Heart left ventricle (tissue), 16 donors: Measurements from ENCODE around the gene MYO5B. TPM values are rescaled to one million over a fixed set of nuclear protein-coding genes. Genes with fewer than 3 reads are reported as not detected.
"Not testable (repeated sequence)": the region's sequence is repeated elsewhere in the genome, so short reads cannot be mapped to it uniquely, and the experiment has no call there.

Experiments used
- ATAC-seq, 4 donors: fragments of 200-7000 bp; cut with Tn5 transposase; one replicate each; pipeline ENCODE4 v1.9.1; 2020 to 2022; ENCODE audit warnings: moderate library complexity in 4 of 4, mild to moderate bottlenecking in 3 of 4, moderate number of reproducible peaks in 1 of 4
- DNase-seq, 5 donors: peaks; one replicate each; pipeline ENCODE4 v3.0.0-alpha.2; 2020
- H3K27ac ChIP-seq, 12 donors: fragments of 200-600 bp; sonication (generic) in 4 of 12; one replicate each; pipeline versions ENCODE4 v1.5.0 to v1.8.0; 2016 to 2022; ENCODE audit warnings: mild to moderate bottlenecking in 2 of 12
- H3K27me3 ChIP-seq, 9 donors: fragments of 200-600 bp; sonication (generic) in 2 of 9; one replicate each; pipeline versions ENCODE4 v1.5.1 to v1.8.0; 2016 to 2022; ENCODE audit warnings: mild to moderate bottlenecking in 3 of 9
- H3K36me3 ChIP-seq, 9 donors: fragments of 200-600 bp; sonication (generic) in 2 of 9; one replicate each; pipeline versions ENCODE4 v1.5.0 to v1.8.0; 2018 to 2022; ENCODE audit warnings: mild to moderate bottlenecking in 2 of 9
- H3K4me1 ChIP-seq, 12 donors: fragments of 200-600 bp; sonication (generic) in 4 of 12; one replicate each; pipeline versions ENCODE4 v1.5.0 to v1.8.0; 2016 to 2022; ENCODE audit warnings: mild to moderate bottlenecking in 3 of 12
- H3K4me3 ChIP-seq, 12 donors: fragments of 200-600 bp; sonication (generic) in 4 of 12; one replicate each; pipeline versions ENCODE4 v1.5.0 to v1.8.0; 2017 to 2022; ENCODE audit warnings: mild to moderate bottlenecking in 9 of 12, moderate library complexity in 4 of 12
- H3K9me3 ChIP-seq, 12 donors: fragments of 200-600 bp; sonication (generic) in 4 of 12; one replicate each; pipeline versions ENCODE4 v1.5.0 to v1.8.0; 2016 to 2022; ENCODE audit warnings: mild to moderate bottlenecking in 1 of 12
- CTCF ChIP-seq, 12 donors: fragments of 200-600 bp; sonication (generic) in 4 of 12; IDR thresholded peaks; one replicate each; pipeline versions ENCODE4 v1.5.0 to v1.8.0; 2018 to 2022; ENCODE audit warnings: antibody characterized with exemption in 12 of 12, mild to moderate bottlenecking in 5 of 12
- POLR2A ChIP-seq, 2 donors: fragments of 450-650 bp; IDR thresholded peaks; one replicate each; pipeline ENCODE4 v1.6.1; 2017; ENCODE audit warnings: antibody characterized with exemption in 2 of 2, mild to moderate bottlenecking in 2 of 2, moderate library complexity in 2 of 2
- WGBS, 4 donors: extraction: QIAGEN DNeasy Blood & Tissue Kit in 2 of 4; methylation state at CpG; one replicate each; pipeline versions ENCODE4 v1.1.5 to v1.1.7; 2013 to 2018; 5-methylcytosine and 5-hydroxymethylcytosine counted together
- intact Hi-C, 10 donors: fragments of 100-400 bp; cut with DNase I; formaldehyde crosslinking; loops; one replicate each; pipeline versions ENCODE4 v1.11.1 to v1.14.2; 2022
- polyA plus RNA-seq, 2 donors: library from polyadenylated mRNA; stranded (reverse); fragments of 200-250 nt; gene quantifications; one replicate each; pipeline ENCODE4 v1.2.3, GENCODE V29; 2013
- total RNA-seq, 9 donors: library from RNA; depleted of rRNA in 2 of 9; stranded (reverse); fragments of >200 nt in 2 of 9; fragmentation: NEBNext Ultra II Directional in 3 of 9; extraction: Animal tissue kit (Norgen Biotek cat#: 25700) in 3 of 9; gene quantifications; one replicate each; pipeline versions ENCODE4 v1.1.0 to v1.2.4, GENCODE V29; 2016 to 2023
- donor health status: ischemic (EF 13 %, LVEDD 7.1; RV severe dilation, severe dysfunction).
- donor health status: healthy with polysubstance abuse.
- donor health status: DM: no; HTN: yes; CAD: no.
- donor health status: DM: no; HTN: no; CAD: no.
- donor health status: ischemic (EF 25% LVEDD 6.9; RV normal size, moderate dysfunction).
- donor health status: ischemic (EF 25% LVEDD 5.7; RV mildly dilated, moderate dysfunction).
- donor health status: healthy.
- donor health status: DM: yes; HTN: yes; CAD: no.
- donor health status: ischemic (EF 35%, LVEDD 5.7; RV mildly dilated, moderate dysfunction).
- donor health status: nonischemic (EF 11% LVEDD 7.7; RV severe dilation, severe dysfunction).
- donor health status: DM: yes; HTN: yes; CAD: no.
- donor health status: PGD.
- donor health status: ischemic (EF 29% LVEDD 5.4; RV normal size, mild dysfunction).
- donor health status: nonischemic (EF 23%, LVEDD 6.1; RV moderate dilation, normal function).

MYO5B gene
- total and polyA plus RNA-seq, 11 donors = 0.51 to 5.9 (median 1.4) TPM

- peak in 1 of 4 donors; percentile 61 for ATAC-seq
- H3K27ac ChIP-seq = no peak overlapping the region
Observed at GRCh38 chr18:49802623-49803022, 392.3 kb downstream of the MYO5B start.

GRCh38 chr18:49800491-49800890, 394.5 kb downstream of the MYO5B start:
- WGBS, 4 donors = 68 to 83% (median 78%) methylated on average over 4 to 5 of the region's 5 CpGs
- H3K4me3 ChIP-seq, H3K9me3 ChIP-seq, H3K27ac ChIP-seq, DNase-seq, intact Hi-C loops, H3K27me3 ChIP-seq, ATAC-seq: not testable (repeated sequence)
- Histone ChIP-seq H3K4me1 (peaks cover 0 to 15% (median 0%) of the 10 kb centered on the region in 12 donors), H3K36me3 (peaks cover 0 to 53% (median 40%) of the 10 kb centered on the region in 9 donors)

More at GRCh38 chr18:49802623-49803022, 392.3 kb downstream of the MYO5B start:
- intact Hi-C loops = no loop called here
- H3K27me3 ChIP-seq = no peaks in the 10 kb centered on the region
- H3K4me1 ChIP-seq = peaks cover 0 to 27% (median 1%) of the 10 kb centered on the region in 12 donors
- no peaks in the 10 kb centered on the region for H3K9me3 ChIP-seq
- DNase-seq = no peak
- no peak overlapping the region for H3K4me3 ChIP-seq
- WGBS, 4 donors = 70 to 81% (median 76%) methylated on average over 4 of the region's 4 CpGs
- H3K36me3 ChIP-seq = peaks cover 0 to 32% (median 20%) of the 10 kb centered on the region in 9 donors
- TF ChIP-seq POLR2A (IDR thresholded peaks at IDR 0.05) (no peak), CTCF (IDR thresholded peaks at IDR 0.05) (no peak)

- Histone ChIP-seq H3K36me3 (peaks cover 0 to 60% (median 46%) of the 10 kb centered on the region in 9 donors), H3K4me1 (peaks cover 0 to 15% (median 0%) of the 10 kb centered on the region in 12 donors)
- 92 to 95% methylated on average over 19 to 22 of the region's 29 CpGs; no CpG with 5 or more reads in 2 of the 4 donors for WGBS, 4 donors
- ATAC-seq, H3K27ac ChIP-seq, H3K27me3 ChIP-seq, intact Hi-C loops, DNase-seq, H3K4me3 ChIP-seq, H3K9me3 ChIP-seq: not testable (repeated sequence)
Observed at GRCh38 chr18:49799806-49800205, 395.1 kb downstream of the MYO5B start.

GRCh38 chr18:49798001-49798400, 396.9 kb downstream of the MYO5B start:
- peaks cover 0 to 78% (median 64%) of the 10 kb centered on the region in 9 donors for H3K36me3 ChIP-seq
- intact Hi-C loops = no loop called here

More at GRCh38 chr18:49798001-49798400, 396.9 kb downstream of the MYO5B start:
- Histone ChIP-seq H3K9me3 (no peaks in the 10 kb centered on the region), H3K4me1 (peaks cover 0 to 6% (median 0%) of the 10 kb centered on the region in 12 donors), H3K27ac (no peak overlapping the region), H3K27me3 (no peaks in the 10 kb centered on the region), H3K4me3 (no peak overlapping the region)
- no peak for DNase-seq
- 95 to 99% (median 97%) methylated on average over 4 of the region's 4 CpGs for WGBS, 4 donors
- TF ChIP-seq CTCF (IDR thresholded peaks at IDR 0.05) = no peak
- TF ChIP-seq POLR2A (IDR thresholded peaks at IDR 0.05) = no peak
- no peak for ATAC-seq
